Breast epithelium (tissue), 4 donors: ENCODE measurements around the gene CHCHD2. TPM values are rescaled to one million over a fixed set of nuclear protein-coding genes. Genes with fewer than 3 reads are reported as not detected.
"Not testable (repeated sequence)": the region's sequence is repeated elsewhere in the genome, so short reads cannot be mapped to it uniquely, and the experiment has no call there.

ENCODE experiments used
- DNase-seq, 2 donors: peaks; one replicate each; pipeline ENCODE4 v3.0.0-alpha.2; 2019; ENCODE audit warnings: low spot score in 2 of 2
- H3K27ac ChIP-seq, 2 donors: fragments of 200-600 bp; sonication (generic) in 1 of 2; one replicate each; pipeline ENCODE4 v1.5.1; 2016 to 2019; ENCODE audit warnings: mild to moderate bottlenecking in 1 of 2
- H3K27me3 ChIP-seq, 2 donors: fragments of 200-600 bp; sonication (generic) in 1 of 2; one replicate each; pipeline versions ENCODE4 v1.5.1 to v1.6.0; 2017 to 2019; ENCODE audit warnings: control low read depth in 1 of 2, mild to moderate bottlenecking in 1 of 2
- H3K36me3 ChIP-seq: fragments of 200-600 bp; one replicate; pipeline ENCODE4 v1.5.1; 2019
- H3K4me1 ChIP-seq, 2 donors: fragments of 200-600 bp; sonication (generic); one replicate each; pipeline ENCODE4 v1.5.1; 2016 to 2019; ENCODE audit warnings: control low read depth in 1 of 2
- H3K4me3 ChIP-seq, 3 donors: fragments of 200-600 bp; sonication (generic); 1 replicate in 2 of 3; 2 replicates in 1 of 3; pipeline ENCODE4 v1.5.1; 2016 to 2019; ENCODE audit warnings: mild to moderate bottlenecking in 3 of 3, moderate library complexity in 2 of 3
- H3K9me3 ChIP-seq, 2 donors: fragments of 200-600 bp; sonication (generic) in 1 of 2; one replicate each; pipeline ENCODE4 v1.5.1; 2016 to 2019; ENCODE audit warnings: control low read depth in 1 of 2
- CTCF ChIP-seq, 3 donors: fragments of 450-650 bp; IDR thresholded peaks; one replicate each; pipeline ENCODE4 v1.5.1; 2016 to 2017; ENCODE audit warnings: antibody characterized with exemption in 3 of 3, mild to moderate bottlenecking in 3 of 3, moderate library complexity in 3 of 3
- POLR2A ChIP-seq: fragments of 450-650 bp; IDR thresholded peaks from one replicate; pipeline ENCODE4 v1.6.1; 2016; ENCODE audit warnings: antibody characterized with exemption, mild to moderate bottlenecking, moderate library complexity
- POLR2AphosphoS5 ChIP-seq, 3 donors: sonication (generic); formaldehyde crosslinking; IDR thresholded peaks; one replicate each; pipeline ENCODE4 v1.6.1; 2017; ENCODE audit warnings: antibody characterized with exemption in 3 of 3
- intact Hi-C: fragments of 100-400 bp; cut with DNase I; formaldehyde crosslinking; loops from one replicate; pipeline ENCODE4 v1.15.1; 2023; ENCODE audit warnings: low total_unique reads
- total RNA-seq, 3 donors: library from RNA; depleted of rRNA; stranded (reverse); fragments of >200 nt; gene quantifications; one replicate each; pipeline ENCODE4 v1.1.0, GENCODE V29; 2016

CHCHD2 gene
- total RNA-seq, 3 donors from 2014 or later = 327 to 371 (median 363) TPM

- intact Hi-C loops = no loop called here
- peaks cover 7 to 22% of the 10 kb centered on the region in 2 donors for H3K4me1 ChIP-seq
Observed at GRCh38 chr7:56079450-56080185, 26.7 kb downstream of the CHCHD2 start.

DNA sequence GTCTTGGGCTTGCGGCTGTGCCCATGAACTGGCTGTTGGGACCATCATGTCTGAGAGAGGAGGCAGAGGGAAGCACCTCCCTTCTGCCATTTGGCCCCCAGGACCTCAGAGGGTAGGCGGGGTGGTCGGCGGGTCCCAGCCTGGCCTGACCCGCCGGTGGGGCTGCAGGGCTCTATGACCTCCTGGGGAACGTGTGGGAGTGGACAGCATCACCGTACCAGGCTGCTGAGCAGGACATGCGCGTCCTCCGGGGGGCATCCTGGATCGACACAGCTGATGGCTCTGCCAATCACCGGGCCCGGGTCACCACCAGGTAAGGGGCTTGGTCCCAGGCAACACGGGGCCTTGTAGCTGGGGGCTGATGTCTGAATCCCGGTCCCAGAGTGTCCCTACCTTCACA lies 28.1 kb downstream of the CHCHD2 start:
- Histone ChIP-seq H3K27ac (peak overlapping the region; percentile 92), H3K9me3 (no peaks in the 10 kb centered on the region), H3K4me3 (no peak overlapping the region), H3K36me3 (no peaks in the 10 kb centered on the region), H3K4me1 (peaks cover 7 to 22% of the 10 kb centered on the region in 2 donors), H3K27me3 (no peaks in the 10 kb centered on the region)
- no peak for DNase-seq
- intact Hi-C loops = no loop called here
- no peak for TF ChIP-seq CTCF (IDR thresholded peaks at IDR 0.05)
- TF ChIP-seq POLR2AphosphoS5 (IDR thresholded peaks at IDR 0.05) = no peak

More at GRCh38 chr7:56079450-56080185, 26.7 kb downstream of the CHCHD2 start:
- Histone ChIP-seq H3K9me3 (no peaks in the 10 kb centered on the region), H3K4me3 (peak overlapping the region in 2 of 3 donors; percentile 1 to 17), H3K27ac (peak overlapping the region; percentile 92), H3K36me3 (no peaks in the 10 kb centered on the region), H3K27me3 (no peaks in the 10 kb centered on the region)
- TF ChIP-seq CTCF (IDR thresholded peaks at IDR 0.05) = peak; percentile 73 to 84 (median 82)
- TF ChIP-seq POLR2AphosphoS5 (IDR thresholded peaks at IDR 0.05) = peak in 2 of 3 donors; percentile 26 to 55
- TF ChIP-seq POLR2A = no peak
- peak; percentile 86 to 87 for DNase-seq

DNA sequence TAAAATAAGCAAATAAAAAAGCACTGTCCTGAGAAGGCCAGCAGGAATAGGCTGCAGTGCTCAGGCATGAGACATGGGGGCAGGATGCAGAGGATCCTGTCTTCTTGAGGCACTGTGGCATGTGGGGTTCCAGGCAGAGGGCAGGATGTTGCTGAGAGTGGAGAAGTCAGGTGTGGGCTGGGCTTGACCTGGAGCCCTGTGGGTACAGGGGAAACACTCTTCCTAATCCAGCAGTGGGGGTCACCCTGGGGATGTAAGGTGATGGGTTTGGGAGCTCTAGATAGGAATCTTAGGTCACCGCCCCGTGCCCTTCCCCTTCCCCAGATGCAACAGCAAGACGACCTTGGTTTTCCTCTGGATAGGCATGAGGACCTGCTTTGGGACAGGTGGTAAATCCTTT lies 28.6 kb downstream of the CHCHD2 start:
- Histone ChIP-seq H3K27me3 (no peaks in the 10 kb centered on the region), H3K9me3 (no peaks in the 10 kb centered on the region), H3K4me1 (peaks cover 7 to 22% of the 10 kb centered on the region in 2 donors), H3K27ac (peak overlapping the region; percentile 92), H3K36me3 (no peaks in the 10 kb centered on the region), H3K4me3 (no peak overlapping the region)
- no peak for DNase-seq
- TF ChIP-seq POLR2A (no peak), POLR2AphosphoS5 (IDR thresholded peaks at IDR 0.05) (no peak)
- intact Hi-C loops = no loop called here

DNA sequence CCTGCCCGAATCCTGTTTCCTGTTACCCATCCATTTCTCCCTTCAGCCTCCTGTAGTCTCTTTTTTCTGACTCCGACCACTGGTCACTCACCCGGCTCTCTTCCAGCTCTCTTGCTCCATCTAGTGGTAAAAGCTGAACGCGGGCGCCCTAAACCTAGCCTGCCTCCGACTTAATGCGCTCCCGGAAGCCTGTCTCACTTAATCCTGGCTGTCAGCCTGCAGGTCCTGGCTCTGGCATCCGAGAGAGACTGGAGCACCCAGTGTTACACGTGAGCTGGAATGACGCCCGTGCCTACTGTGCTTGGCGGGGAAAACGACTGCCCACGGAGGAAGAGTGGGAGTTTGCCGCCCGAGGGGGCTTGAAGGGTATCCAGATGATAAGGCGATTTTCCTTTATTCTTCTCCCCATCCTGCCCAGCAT lies 31.9 kb downstream of the CHCHD2 start:
- peak; percentile 92 to 94 for DNase-seq
- H3K36me3 ChIP-seq = no peaks in the 10 kb centered on the region
- intact Hi-C loops = no loop called here
- no peak overlapping the region for H3K4me3 ChIP-seq
- peaks cover 3 to 9% of the 10 kb centered on the region in 2 donors for H3K4me1 ChIP-seq
- H3K27me3 ChIP-seq = no peaks in the 10 kb centered on the region
- H3K9me3 ChIP-seq = no peaks in the 10 kb centered on the region
- TF ChIP-seq POLR2A = no peak
- peak in 1 of 3 donors; percentile 28 for TF ChIP-seq POLR2AphosphoS5 (IDR thresholded peaks at IDR 0.05)
- TF ChIP-seq CTCF (IDR thresholded peaks at IDR 0.05) = peak; percentile 66 to 93 (median 89)
- H3K27ac ChIP-seq = peak overlapping the region; percentile 74 to 80

DNA sequence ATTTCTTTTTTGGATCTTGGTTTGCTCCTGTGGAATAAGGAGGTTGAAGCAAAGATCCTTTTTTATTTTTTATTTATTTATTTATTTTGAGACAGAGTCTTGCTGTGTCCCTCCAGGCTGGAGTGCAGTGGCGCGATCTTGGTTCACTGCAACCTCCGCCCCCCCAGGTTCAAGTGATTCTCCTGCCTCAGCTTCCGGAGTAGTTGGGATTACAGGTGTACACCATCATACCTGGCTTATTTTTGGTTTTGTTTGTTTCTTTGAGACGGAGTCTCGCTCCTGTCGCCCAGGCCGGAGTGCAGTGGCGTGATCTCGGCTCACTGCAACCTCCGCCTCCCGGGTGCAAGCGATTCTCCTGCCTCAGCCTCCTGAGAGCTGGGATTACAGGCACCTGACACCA lies 39.9 kb downstream of the CHCHD2 start:
- H3K27me3 ChIP-seq, H3K9me3 ChIP-seq, DNase-seq, H3K4me1 ChIP-seq, intact Hi-C loops, H3K36me3 ChIP-seq, H3K4me3 ChIP-seq, H3K27ac ChIP-seq: not testable (repeated sequence)

- no peaks in the 10 kb centered on the region for H3K4me1 ChIP-seq
- intact Hi-C loops = no loop called here
- TF ChIP-seq POLR2AphosphoS5 (IDR thresholded peaks at IDR 0.05) (peak; percentile 77 to 86 (median 80)), CTCF (IDR thresholded peaks at IDR 0.05) (peak in 1 of 3 donors; percentile 20), POLR2A (peak; percentile 80)
Observed at GRCh38 chr7:56063882-56064625, 42.2 kb downstream of the CHCHD2 start, which contains the start of gene SUMF2. SUMF2 (plus strand) TSS chr7:56064286; CDS start chr7:56064312, 26 bp downstream.

More at GRCh38 chr7:56063882-56064625, 42.2 kb downstream of the CHCHD2 start, which contains the start of gene SUMF2:
- DNase-seq = peak; percentile 78 to 85
- no peaks in the 10 kb centered on the region for H3K27me3 ChIP-seq
- H3K4me3 ChIP-seq = peak within 1 kb of the TSS; percentile 81 to 85 (median 81)
- no peaks in the 10 kb centered on the region for H3K9me3 ChIP-seq
- H3K27ac ChIP-seq = peak within 1 kb of the TSS; percentile 87 to 95
- H3K36me3 ChIP-seq = no peaks in the 10 kb centered on the region
